Measurements from ENCODE around the gene ZMYM4.

Gene ZMYM4

GRCh38 chr1:35278886-35279554 lies 10.5 kb downstream of the ZMYM4 start:
- no peak for DNase-seq

- no peak for DNase-seq
These were observed 11.0 kb downstream of the ZMYM4 start for GRCh38 chr1:35279555-35279904.

GRCh38 chr1:35280006-35280405 lies 11.5 kb downstream of the ZMYM4 start:
- DNase-seq: no peak

GRCh38 chr1:35281565-35281964 lies 13.1 kb downstream of the ZMYM4 start:
- DNase-seq: no peak

- DNase-seq: no peak
These were observed 13.7 kb downstream of the ZMYM4 start for GRCh38 chr1:35282172-35282571.

- no peak for DNase-seq
These were observed 16.3 kb downstream of the ZMYM4 start for GRCh38 chr1:35284852-35285251.

- peak; percentile 17 for DNase-seq
These were observed 17.5 kb downstream of the ZMYM4 start for GRCh38 chr1:35285771-35286606.

GRCh38 chr1:35287807-35288640 lies 19.5 kb downstream of the ZMYM4 start:
- no peak for DNase-seq

GRCh38 chr1:35288761-35289160 lies 20.3 kb downstream of the ZMYM4 start:
- DNase-seq: no peak

GRCh38 chr1:35290452-35290851 lies 21.9 kb downstream of the ZMYM4 start:
- no peak for DNase-seq

GRCh38 chr1:35294809-35295208 lies 26.3 kb downstream of the ZMYM4 start:
- no peak for DNase-seq

- DNase-seq: no peak
These were observed 29.4 kb downstream of the ZMYM4 start for GRCh38 chr1:35297886-35298285.

GRCh38 chr1:35298464-35298863 lies 30.0 kb downstream of the ZMYM4 start:
- DNase-seq: peak; percentile 62

- DNase-seq: no peak
These were observed 31.9 kb downstream of the ZMYM4 start for GRCh38 chr1:35300376-35300775.

GRCh38 chr1:35301674-35302392 lies 33.3 kb downstream of the ZMYM4 start:
- no peak for DNase-seq

GRCh38 chr1:35305383-35305782 lies 36.9 kb downstream of the ZMYM4 start:
- DNase-seq: no peak

GRCh38 chr1:35315649-35316048 lies 47.1 kb downstream of the ZMYM4 start:
- DNase-seq: no peak

GRCh38 chr1:35316264-35316663 lies 47.8 kb downstream of the ZMYM4 start:
- no peak for DNase-seq

- DNase-seq: no peak
These were observed 51.6 kb downstream of the ZMYM4 start for GRCh38 chr1:35319988-35320713.

- DNase-seq: no peak
These were observed 52.4 kb downstream of the ZMYM4 start for GRCh38 chr1:35320937-35321336.

GRCh38 chr1:35324486-35324885 lies 56.0 kb downstream of the ZMYM4 start:
- DNase-seq: no peak

- no peak for DNase-seq
These were observed 57.8 kb downstream of the ZMYM4 start for GRCh38 chr1:35326246-35326866.
